Measurements from ENCODE around the gene TMEM40. TPM values are rescaled to one million over a fixed set of nuclear protein-coding genes. Genes with fewer than 3 reads are reported as not detected.

The TMEM40 gene
- total RNA-seq, 6 experiments from 2014 or later = 0.35 to 1.1 (median 0.51) TPM; not detected in 3

DNA sequence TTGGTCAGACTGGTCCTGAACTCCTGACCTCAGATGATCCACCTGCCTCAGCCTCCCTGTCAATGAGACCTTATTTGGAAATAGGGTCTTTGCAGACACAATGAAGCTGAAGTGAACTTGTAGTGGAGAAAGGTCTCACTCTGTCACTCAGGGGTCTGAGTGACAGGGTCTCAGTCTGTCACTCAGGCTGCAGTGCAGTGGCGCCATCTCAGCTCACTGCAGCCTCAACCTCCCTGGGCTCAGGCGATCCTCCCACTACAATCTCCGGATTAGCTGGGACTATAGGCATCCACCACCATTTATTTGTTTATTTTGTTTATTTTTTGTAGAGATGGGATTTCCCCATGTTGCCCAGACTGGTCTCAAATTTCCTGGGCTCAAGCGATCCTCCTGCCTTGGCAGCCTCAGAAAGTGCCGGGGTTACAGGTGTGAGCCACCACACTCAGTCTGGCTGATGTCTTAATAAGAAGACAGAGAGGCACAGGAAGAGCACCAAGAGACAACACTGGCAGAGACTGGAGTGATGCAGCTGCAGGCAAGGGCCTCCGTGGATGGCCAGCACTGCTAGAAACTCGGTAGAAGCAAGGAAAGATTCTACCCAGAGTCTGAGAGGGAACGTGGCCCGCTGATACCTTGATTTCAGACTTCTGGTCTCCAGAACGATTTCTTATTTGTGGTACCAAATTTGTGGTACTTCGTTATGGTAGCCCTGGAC lies 68.9 kb downstream of the TMEM40 start:
- H3K9me3 ChIP-seq = no peaks in the 10 kb centered on the region
- ATAC-seq = no peak
- no peak for DNase-seq
- H3K4me1 ChIP-seq = no peaks in the 10 kb centered on the region
- no peak overlapping the region for H3K4me3 ChIP-seq
- intact Hi-C loops (cut with DNase I) = no loop called here
- no peaks in the 10 kb centered on the region for H3K27me3 ChIP-seq
- H3K27ac ChIP-seq = no peak overlapping the region
- WGBS (ENCODE audit: insufficient coverage, low coverage, low lambda C conversion rate, missing lambda C conversion rate) = 77% methylated on average over 10 of the region's 11 CpGs
- TF ChIP-seq, protein P1, sequence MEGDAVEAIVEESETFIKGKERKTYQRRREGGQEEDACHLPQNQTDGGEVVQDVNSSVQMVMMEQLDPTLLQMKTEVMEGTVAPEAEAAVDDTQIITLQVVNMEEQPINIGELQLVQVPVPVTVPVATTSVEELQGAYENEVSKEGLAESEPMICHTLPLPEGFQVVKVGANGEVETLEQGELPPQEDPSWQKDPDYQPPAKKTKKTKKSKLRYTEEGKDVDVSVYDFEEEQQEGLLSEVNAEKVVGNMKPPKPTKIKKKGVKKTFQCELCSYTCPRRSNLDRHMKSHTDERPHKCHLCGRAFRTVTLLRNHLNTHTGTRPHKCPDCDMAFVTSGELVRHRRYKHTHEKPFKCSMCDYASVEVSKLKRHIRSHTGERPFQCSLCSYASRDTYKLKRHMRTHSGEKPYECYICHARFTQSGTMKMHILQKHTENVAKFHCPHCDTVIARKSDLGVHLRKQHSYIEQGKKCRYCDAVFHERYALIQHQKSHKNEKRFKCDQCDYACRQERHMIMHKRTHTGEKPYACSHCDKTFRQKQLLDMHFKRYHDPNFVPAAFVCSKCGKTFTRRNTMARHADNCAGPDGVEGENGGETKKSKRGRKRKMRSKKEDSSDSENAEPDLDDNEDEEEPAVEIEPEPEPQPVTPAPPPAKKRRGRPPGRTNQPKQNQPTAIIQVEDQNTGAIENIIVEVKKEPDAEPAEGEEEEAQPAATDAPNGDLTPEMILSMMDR (IDR thresholded peaks at IDR 0.05) = no peak
- TF ChIP-seq POLR2A (IDR thresholded peaks at IDR 0.05) = no peak
- H3K36me3 ChIP-seq = no peaks in the 10 kb centered on the region

DNA sequence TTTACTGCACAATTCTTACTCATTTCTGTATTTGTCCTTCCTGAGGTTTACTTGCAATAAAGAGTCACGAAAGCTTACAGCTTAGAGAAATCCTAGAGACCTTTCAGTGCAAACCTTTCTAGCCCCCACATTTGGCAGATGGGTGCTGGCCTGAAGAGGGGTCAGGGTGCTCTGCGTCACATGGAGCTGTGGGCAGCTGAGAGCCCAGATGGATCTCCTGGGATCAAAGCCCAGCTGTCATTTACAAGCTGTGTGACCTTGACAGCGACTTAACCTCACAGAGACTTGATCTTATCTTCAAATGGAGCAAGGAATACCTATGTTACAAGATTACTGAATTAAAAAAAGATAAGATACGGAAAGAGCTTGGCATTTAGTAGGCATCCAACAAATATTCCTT lies 71.1 kb downstream of the TMEM40 start:
- DNase-seq = no peak
- H3K4me3 ChIP-seq = no peak overlapping the region
- TF ChIP-seq, protein P1 (IDR thresholded peaks at IDR 0.05) = no peak
- no peak for TF ChIP-seq POLR2A (IDR thresholded peaks at IDR 0.05)
- intact Hi-C loops (cut with DNase I) = no loop called here
- H3K9me3 ChIP-seq = no peaks in the 10 kb centered on the region
- H3K36me3 ChIP-seq = no peaks in the 10 kb centered on the region
- H3K4me1 ChIP-seq = no peaks in the 10 kb centered on the region
- H3K27me3 ChIP-seq = no peaks in the 10 kb centered on the region
- H3K27ac ChIP-seq = no peak overlapping the region
- no peak for ATAC-seq
- 78% methylated on average over 4 of the region's 4 CpGs for WGBS (ENCODE audit: insufficient coverage, low coverage, low lambda C conversion rate, missing lambda C conversion rate)

DNA sequence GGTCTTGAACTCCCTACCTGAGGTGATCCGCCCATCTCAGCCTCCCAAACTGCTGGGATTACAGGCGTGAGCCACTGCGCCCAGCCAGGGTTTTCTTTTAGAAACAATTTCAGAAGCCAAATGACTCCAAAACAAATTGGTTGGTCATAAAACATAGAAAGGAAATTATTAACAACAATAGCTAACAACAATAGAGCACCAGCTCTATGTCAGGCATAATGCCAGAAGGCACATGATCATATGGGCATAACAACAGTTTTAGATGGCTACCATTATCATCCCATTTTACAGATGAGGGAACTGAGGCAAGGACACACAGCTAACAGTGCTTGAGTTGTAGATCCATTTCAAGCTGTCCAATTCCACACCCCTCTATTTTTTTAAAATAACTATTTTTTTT lies 73.0 kb downstream of the TMEM40 start:
- H3K27ac ChIP-seq = no peak overlapping the region

More for the DNA sequence above, 73.0 kb downstream of the TMEM40 start:
- no peaks in the 10 kb centered on the region for H3K4me1 ChIP-seq
- DNase-seq = no peak
- no peaks in the 10 kb centered on the region for H3K27me3 ChIP-seq
- intact Hi-C loops (cut with DNase I) = no loop called here
- H3K4me3 ChIP-seq = no peak overlapping the region
- H3K36me3 ChIP-seq = no peaks in the 10 kb centered on the region
- H3K9me3 ChIP-seq = no peaks in the 10 kb centered on the region
- TF ChIP-seq POLR2A (IDR thresholded peaks at IDR 0.05) = no peak
- TF ChIP-seq, protein P1 (IDR thresholded peaks at IDR 0.05) = no peak
- ATAC-seq = no peak
- 86% methylated on average over 3 of the region's 3 CpGs for WGBS (ENCODE audit: insufficient coverage, low coverage, low lambda C conversion rate, missing lambda C conversion rate)

Other genes with a start within 250 kb of the TMEM40 start
- under 1 TPM in 1 of 6 experiments, not detected in 5; 0.31 TPM for gene MKRN2OS, start 213.8 kb downstream of the TMEM40 start, total RNA-seq
- 10 to 100 TPM in 4 of 6 experiments, 1 to 10 TPM in 2; 8.8 to 12.8 (median 10.9) TPM for gene MKRN2, start 202.2 kb downstream of the TMEM40 start, total RNA-seq
- 10 to 100 TPM; 55.7 to 72.8 (median 60.4) TPM for gene RAF1, start 95.1 kb downstream of the TMEM40 start, total RNA-seq
- 1 to 10 TPM in 2 of 6 experiments, under 1 TPM in 4; 0.61 to 4.4 (median 0.77) TPM for gene CAND2, start 37.4 kb upstream of the TMEM40 start, total RNA-seq
- 100 to 1,000 TPM; 322 to 555 (median 472) TPM for gene RPL32, start 82.3 kb upstream of the TMEM40 start, total RNA-seq